ENCODE data around the gene EMP1.

The EMP1 gene

GRCh38 chr12:13197526-13198143 lies 1.1 kb downstream of the EMP1 start:
- H3K27ac Mint-ChIP-seq = no peak overlapping the region
- peaks cover 3% of the 10 kb centered on the region for H3K27me3 Mint-ChIP-seq
- H3K9me3 Mint-ChIP-seq = no peaks in the 10 kb centered on the region
- H3K36me3 Mint-ChIP-seq = no peaks in the 10 kb centered on the region
- DNase-seq (ENCODE audit: low spot score in 2 of 2) (no peak), ATAC-seq (ENCODE audit: low read depth) (no peak)
- peaks cover 15% of the 10 kb centered on the region for H3K4me1 Mint-ChIP-seq
- no peak overlapping the region for H3K4me3 Mint-ChIP-seq

GRCh38 chr12:13198241-13198640 lies 1.7 kb downstream of the EMP1 start:
- DNase-seq (ENCODE audit: low spot score in 2 of 2) (no peak), ATAC-seq (ENCODE audit: low read depth) (no peak)
- H3K36me3 Mint-ChIP-seq = no peaks in the 10 kb centered on the region
- no peaks in the 10 kb centered on the region for H3K9me3 Mint-ChIP-seq
- peaks cover 15% of the 10 kb centered on the region for H3K4me1 Mint-ChIP-seq
- no peak overlapping the region for H3K4me3 Mint-ChIP-seq
- no peak overlapping the region for H3K27ac Mint-ChIP-seq
- H3K27me3 Mint-ChIP-seq = peaks cover 5% of the 10 kb centered on the region

GRCh38 chr12:13198876-13199275 lies 2.4 kb downstream of the EMP1 start:
- Mint-ChIP-seq H3K9me3 (no peaks in the 10 kb centered on the region), H3K36me3 (no peaks in the 10 kb centered on the region), H3K4me1 (peaks cover 15% of the 10 kb centered on the region), H3K27ac (no peak overlapping the region), H3K4me3 (no peak overlapping the region), H3K27me3 (peaks cover 5% of the 10 kb centered on the region)
- DNase-seq (ENCODE audit: low spot score in 2 of 2) = no peak
- no peak for ATAC-seq (ENCODE audit: low read depth)

GRCh38 chr12:13199592-13199991 lies 3.1 kb downstream of the EMP1 start:
- H3K4me3 Mint-ChIP-seq = no peak overlapping the region
- no peak overlapping the region for H3K27ac Mint-ChIP-seq
- no peaks in the 10 kb centered on the region for H3K9me3 Mint-ChIP-seq
- H3K4me1 Mint-ChIP-seq = peaks cover 15% of the 10 kb centered on the region
- no peaks in the 10 kb centered on the region for H3K36me3 Mint-ChIP-seq
- peaks cover 7% of the 10 kb centered on the region for H3K27me3 Mint-ChIP-seq
- ATAC-seq (ENCODE audit: low read depth) = no peak
- no peak for DNase-seq (ENCODE audit: low spot score in 2 of 2)

- Mint-ChIP-seq H3K27ac (no peak overlapping the region), H3K9me3 (no peaks in the 10 kb centered on the region), H3K36me3 (no peaks in the 10 kb centered on the region), H3K4me1 (peaks cover 11% of the 10 kb centered on the region), H3K27me3 (peaks cover 4% of the 10 kb centered on the region), H3K4me3 (no peak overlapping the region)
- ATAC-seq (ENCODE audit: low read depth) (no peak), DNase-seq (ENCODE audit: low spot score in 2 of 2) (no peak)
These were observed 4.3 kb downstream of the EMP1 start for GRCh38 chr12:13200841-13201240.

- H3K4me3 Mint-ChIP-seq = no peak overlapping the region
- H3K9me3 Mint-ChIP-seq = no peaks in the 10 kb centered on the region
- H3K4me1 Mint-ChIP-seq = no peaks in the 10 kb centered on the region
- DNase-seq (ENCODE audit: low spot score in 2 of 2) (no peak), ATAC-seq (ENCODE audit: low read depth) (no peak)
- no peaks in the 10 kb centered on the region for H3K36me3 Mint-ChIP-seq
- no peak overlapping the region for H3K27ac Mint-ChIP-seq
- H3K27me3 Mint-ChIP-seq = peaks cover 6% of the 10 kb centered on the region
These were observed 6.8 kb downstream of the EMP1 start for GRCh38 chr12:13203034-13203922.

- no peaks in the 10 kb centered on the region for H3K9me3 Mint-ChIP-seq
- H3K27ac Mint-ChIP-seq = no peak overlapping the region
- H3K27me3 Mint-ChIP-seq = peaks cover 11% of the 10 kb centered on the region
- no peak overlapping the region for H3K4me3 Mint-ChIP-seq
- ATAC-seq (ENCODE audit: low read depth) = no peak
- no peak for DNase-seq (ENCODE audit: low spot score in 2 of 2)
- no peaks in the 10 kb centered on the region for H3K36me3 Mint-ChIP-seq
- H3K4me1 Mint-ChIP-seq = no peaks in the 10 kb centered on the region
These were observed 7.9 kb downstream of the EMP1 start for GRCh38 chr12:13204428-13204827.

- ATAC-seq (ENCODE audit: low read depth) = no peak
- Mint-ChIP-seq H3K4me1 (no peaks in the 10 kb centered on the region), H3K27me3 (peaks cover 11% of the 10 kb centered on the region), H3K4me3 (no peak overlapping the region), H3K9me3 (no peaks in the 10 kb centered on the region), H3K27ac (no peak overlapping the region), H3K36me3 (no peaks in the 10 kb centered on the region)
- DNase-seq (ENCODE audit: low spot score in 2 of 2) = no peak
These were observed 9.5 kb downstream of the EMP1 start for GRCh38 chr12:13205809-13206559.

- DNase-seq (ENCODE audit: low spot score in 2 of 2) (no peak), ATAC-seq (ENCODE audit: low read depth) (no peak)
- H3K27me3 Mint-ChIP-seq = peaks cover 11% of the 10 kb centered on the region
- no peaks in the 10 kb centered on the region for H3K4me1 Mint-ChIP-seq
- H3K36me3 Mint-ChIP-seq = no peaks in the 10 kb centered on the region
- H3K4me3 Mint-ChIP-seq = no peak overlapping the region
- no peak overlapping the region for H3K27ac Mint-ChIP-seq
- no peaks in the 10 kb centered on the region for H3K9me3 Mint-ChIP-seq
These were observed 10.0 kb downstream of the EMP1 start for GRCh38 chr12:13206560-13206897.

- Mint-ChIP-seq H3K4me1 (peaks cover 4% of the 10 kb centered on the region), H3K4me3 (no peak overlapping the region), H3K27ac (no peak overlapping the region), H3K36me3 (no peaks in the 10 kb centered on the region), H3K27me3 (peaks cover 9% of the 10 kb centered on the region), H3K9me3 (no peaks in the 10 kb centered on the region)
- DNase-seq (ENCODE audit: low spot score in 2 of 2) = peak in 1 of 2 donors; percentile 13
- peak; percentile 32 for ATAC-seq (ENCODE audit: low read depth)
These were observed 12.3 kb downstream of the EMP1 start for GRCh38 chr12:13208533-13209435.

GRCh38 chr12:13209436-13210235 lies 13.1 kb downstream of the EMP1 start:
- ATAC-seq (ENCODE audit: low read depth) (no peak), DNase-seq (ENCODE audit: low spot score in 2 of 2) (no peak)
- H3K4me1 Mint-ChIP-seq = peaks cover 4% of the 10 kb centered on the region
- no peaks in the 10 kb centered on the region for H3K36me3 Mint-ChIP-seq
- H3K4me3 Mint-ChIP-seq = no peak overlapping the region
- no peak overlapping the region for H3K27ac Mint-ChIP-seq
- peaks cover 7% of the 10 kb centered on the region for H3K27me3 Mint-ChIP-seq
- no peaks in the 10 kb centered on the region for H3K9me3 Mint-ChIP-seq

GRCh38 chr12:13210236-13211190 lies 14.0 kb downstream of the EMP1 start:
- H3K27me3 Mint-ChIP-seq = peaks cover 7% of the 10 kb centered on the region
- H3K36me3 Mint-ChIP-seq = no peaks in the 10 kb centered on the region
- H3K9me3 Mint-ChIP-seq = no peaks in the 10 kb centered on the region
- H3K4me1 Mint-ChIP-seq = peaks cover 4% of the 10 kb centered on the region
- H3K4me3 Mint-ChIP-seq = no peak overlapping the region
- DNase-seq (ENCODE audit: low spot score in 2 of 2) = no peak
- no peak for ATAC-seq (ENCODE audit: low read depth)
- no peak overlapping the region for H3K27ac Mint-ChIP-seq
